Measurements from ENCODE around the gene GAK. TPM values are rescaled to one million over a fixed set of nuclear protein-coding genes. Genes with fewer than 3 reads are reported as not detected.

GAK gene
- total RNA-seq, 4 donors from 2014 or later: 64.8 to 73.9 (median 70.6) TPM

DNA sequence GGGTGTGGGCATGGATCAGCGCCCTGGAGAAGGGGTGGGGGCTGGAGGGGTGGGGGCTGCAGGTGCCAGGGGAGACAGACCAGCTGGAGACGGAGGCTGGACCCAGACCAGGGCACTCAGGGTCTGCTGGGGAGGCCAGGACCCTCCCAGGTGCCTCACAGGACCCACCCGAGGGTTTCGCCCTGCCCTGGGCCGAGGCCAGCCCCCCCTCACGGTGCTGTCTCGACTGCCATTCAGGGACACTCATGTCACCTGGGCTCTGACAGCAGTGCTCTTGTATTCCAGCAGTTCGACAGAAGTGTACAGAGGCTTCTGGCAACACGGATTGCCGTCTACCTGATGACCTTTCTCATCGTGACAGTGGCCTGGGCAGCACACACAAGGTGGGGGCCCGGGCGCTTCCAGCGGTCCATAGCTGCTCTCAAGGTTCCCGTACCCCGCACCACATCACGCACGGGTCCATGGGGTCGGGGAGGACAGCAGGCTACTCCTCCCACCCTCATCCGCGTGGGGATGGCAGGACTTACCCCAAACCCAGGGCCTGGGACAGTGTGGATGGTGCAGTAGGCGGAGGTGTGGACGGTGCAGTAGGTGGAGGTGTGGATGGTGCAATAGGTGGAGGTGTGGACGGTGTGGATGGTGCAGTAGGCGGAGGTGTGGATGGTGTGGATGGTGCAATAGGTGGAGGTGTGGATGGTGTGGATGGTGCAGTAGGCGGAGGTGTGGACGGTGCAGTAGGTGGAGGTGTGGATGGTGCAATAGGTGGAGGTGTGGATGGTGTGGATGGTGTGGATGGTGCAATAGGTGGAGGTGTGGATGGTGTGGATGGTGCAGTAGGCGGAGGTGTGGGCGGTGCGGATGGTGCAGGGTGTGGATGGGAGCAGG lies 18.3 kb upstream of the GAK start:
- peaks cover 4 to 42% (median 36%) of the 10 kb centered on the region in 4 donors for H3K36me3 ChIP-seq
- intact Hi-C loops (cut with DNase I): no loop called here
- WGBS: 87% methylated on average over 24 of the region's 30 CpGs
- H3K9me3 ChIP-seq: no peaks in the 10 kb centered on the region
- no peaks in the 10 kb centered on the region for H3K27me3 ChIP-seq
- no peak for DNase-seq (ENCODE audit: extremely low spot score)
- H3K4me3 ChIP-seq: no peak overlapping the region
- peaks cover 5 to 17% (median 8%) of the 10 kb centered on the region in 4 donors for H3K4me1 ChIP-seq
- TF ChIP-seq EP300 (IDR thresholded peaks at IDR 0.05) (no peak), POLR2A (IDR thresholded peaks at IDR 0.05; ENCODE audit: low read depth) (no peak), CTCF (IDR thresholded peaks at IDR 0.05) (no peak), POLR2AphosphoS5 (IDR thresholded peaks at IDR 0.05) (no peak)
- no peak overlapping the region for H3K27ac ChIP-seq (replicated peaks in 1 of 4)

DNA sequence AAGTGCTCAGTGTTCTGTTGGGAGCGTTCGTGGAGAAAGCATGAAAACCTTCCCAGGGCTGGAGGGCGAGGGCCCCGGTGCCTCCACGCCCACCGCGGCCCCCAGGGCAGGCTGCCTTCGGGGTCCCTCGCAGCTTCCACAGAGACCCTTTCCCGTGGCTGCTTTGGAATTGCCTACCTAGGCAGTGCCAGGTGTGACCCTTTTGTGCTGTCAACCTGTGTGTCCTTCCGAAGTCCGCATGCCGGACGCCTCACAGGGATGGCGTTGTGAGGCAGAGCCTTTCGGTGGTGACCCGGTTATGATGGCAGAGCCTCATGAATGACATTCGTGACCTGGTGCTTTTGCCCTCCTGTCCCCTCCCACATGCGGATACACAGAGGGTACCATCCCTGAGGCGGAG lies 17.5 kb upstream of the GAK start:
- Histone ChIP-seq H3K9me3 (no peaks in the 10 kb centered on the region), H3K4me3 (no peak overlapping the region), H3K27ac (replicated peaks in 1 of 4) (no peak overlapping the region), H3K36me3 (peaks cover 4 to 34% (median 29%) of the 10 kb centered on the region in 4 donors), H3K4me1 (peaks cover 5 to 17% (median 8%) of the 10 kb centered on the region in 4 donors), H3K27me3 (no peaks in the 10 kb centered on the region)
- WGBS: 87% methylated on average over 16 of the region's 20 CpGs
- intact Hi-C loops (cut with DNase I): no loop called here
- no peak for DNase-seq (ENCODE audit: extremely low spot score)
- TF ChIP-seq POLR2AphosphoS5 (IDR thresholded peaks at IDR 0.05) (no peak), CTCF (IDR thresholded peaks at IDR 0.05) (no peak), POLR2A (IDR thresholded peaks at IDR 0.05; ENCODE audit: low read depth) (no peak), EP300 (IDR thresholded peaks at IDR 0.05) (no peak)

DNA sequence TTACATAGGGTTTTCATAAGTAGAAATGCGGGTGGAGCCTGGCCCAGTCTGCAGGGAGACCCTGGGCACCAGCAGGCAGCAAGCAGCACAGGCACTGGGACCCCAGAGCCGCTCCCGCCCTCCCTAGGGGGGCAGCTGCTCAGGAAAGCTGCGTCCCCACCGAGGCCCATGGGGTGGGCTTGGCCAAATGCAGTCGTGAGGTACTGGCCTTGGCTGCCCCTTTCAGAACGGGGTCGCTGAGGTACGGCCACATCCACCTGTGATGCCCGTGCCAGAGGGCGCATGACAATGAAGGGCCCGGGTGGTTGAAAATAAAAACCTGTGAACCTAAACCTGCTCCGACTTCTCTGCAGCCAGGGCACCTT lies 16.8 kb upstream of the GAK start:
- intact Hi-C loops (cut with DNase I): no loop called here
- WGBS: 95% methylated on average over 13 of the region's 13 CpGs
- H3K9me3 ChIP-seq: no peaks in the 10 kb centered on the region
- peaks cover 0 to 30% (median 24%) of the 10 kb centered on the region in 4 donors for H3K36me3 ChIP-seq
- H3K27ac ChIP-seq (replicated peaks in 1 of 4): no peak overlapping the region
- DNase-seq (ENCODE audit: extremely low spot score): no peak
- H3K27me3 ChIP-seq: no peaks in the 10 kb centered on the region
- H3K4me1 ChIP-seq: peaks cover 5 to 17% (median 8%) of the 10 kb centered on the region in 4 donors
- H3K4me3 ChIP-seq: no peak overlapping the region
- TF ChIP-seq CTCF (IDR thresholded peaks at IDR 0.05) (no peak), POLR2A (IDR thresholded peaks at IDR 0.05; ENCODE audit: low read depth) (no peak), EP300 (IDR thresholded peaks at IDR 0.05) (no peak), POLR2AphosphoS5 (IDR thresholded peaks at IDR 0.05) (no peak)

DNA sequence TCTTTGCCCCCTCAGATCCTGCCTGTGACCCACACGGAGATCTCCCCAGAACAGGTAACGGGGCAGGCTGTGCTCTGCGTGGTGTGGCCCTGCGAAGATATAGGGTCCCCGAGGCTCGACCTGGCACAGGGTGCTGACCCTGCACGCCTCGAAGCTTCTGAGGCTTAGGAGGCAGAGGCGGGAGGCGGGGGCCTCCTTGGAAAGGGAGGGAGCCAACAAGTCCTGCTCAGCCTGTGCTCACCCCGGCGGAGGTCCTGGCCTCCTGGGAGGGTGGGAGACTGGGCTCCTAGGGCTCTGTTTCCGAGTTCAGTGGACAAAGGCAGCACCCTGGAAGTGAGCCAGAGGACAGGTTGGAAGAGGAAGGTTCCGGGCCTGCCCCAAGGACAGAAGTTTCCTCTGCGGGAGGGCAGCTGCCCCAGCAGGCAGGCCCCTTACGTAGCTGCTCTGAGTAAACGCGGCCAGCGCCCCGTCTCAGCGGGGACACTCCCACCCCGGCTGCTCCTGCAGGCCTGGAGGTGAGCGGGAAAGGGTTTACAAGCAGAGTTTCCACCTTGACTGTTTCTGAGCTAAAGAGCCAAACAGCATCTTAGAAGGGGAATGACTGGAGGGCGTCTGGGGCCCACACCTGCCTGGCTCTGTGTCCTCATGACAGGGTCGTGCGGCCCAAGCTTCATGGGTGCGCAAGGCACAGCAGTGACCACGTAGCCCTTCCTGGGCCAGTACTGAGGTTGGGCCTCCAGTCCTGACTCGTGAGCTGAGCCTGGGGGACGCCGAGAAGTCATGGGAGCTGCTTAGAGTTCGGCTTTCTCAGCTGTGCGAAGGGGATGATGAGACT lies 16.2 kb upstream of the GAK start:
- no peaks in the 10 kb centered on the region for H3K27me3 ChIP-seq
- intact Hi-C loops (cut with DNase I): no loop called here
- peaks cover 5 to 17% (median 8%) of the 10 kb centered on the region in 4 donors for H3K4me1 ChIP-seq
- no peak overlapping the region for H3K4me3 ChIP-seq
- H3K9me3 ChIP-seq: no peaks in the 10 kb centered on the region
- H3K36me3 ChIP-seq: peaks cover 0 to 30% (median 24%) of the 10 kb centered on the region in 4 donors
- H3K27ac ChIP-seq (replicated peaks in 1 of 4): no peak overlapping the region
- DNase-seq (ENCODE audit: extremely low spot score): no peak
- TF ChIP-seq POLR2AphosphoS5 (IDR thresholded peaks at IDR 0.05) (no peak), EP300 (IDR thresholded peaks at IDR 0.05) (no peak), POLR2A (IDR thresholded peaks at IDR 0.05; ENCODE audit: low read depth) (no peak), CTCF (IDR thresholded peaks at IDR 0.05) (no peak)
- 86% methylated on average over 20 of the region's 33 CpGs for WGBS

Measured in esophagus muscularis mucosa (tissue), 4 donors.